AG09309 (cell line): ENCODE data around the gene ALG14.
"Not testable (repeated sequence)": the region's sequence is repeated elsewhere in the genome, so short reads cannot be mapped to it uniquely, and the experiment has no call there.

Experiments
- DNase-seq: peaks from one replicate; pipeline ENCODE4 v3.0.0-alpha.2; 2010; ENCODE audit warnings: low read depth
- H3K4me3 ChIP-seq: 2 replicates; pipeline ENCODE4 v1.5.1; 2011; ENCODE audit warnings: mild to moderate bottlenecking, low read depth, low read length, moderate library complexity; ENCODE audit not compliant: control insufficient read depth
- TF ChIP-seq, protein P1 (sequence below): IDR thresholded peaks from 2 replicates; pipeline ENCODE4 v1.5.1; 2011; ENCODE audit warnings: mild to moderate bottlenecking, low read depth, low read length, inconsistent platforms; ENCODE audit not compliant: insufficient read depth, control insufficient read depth; ENCODE audit errors: missing control alignments

Gene ALG14

DNA sequence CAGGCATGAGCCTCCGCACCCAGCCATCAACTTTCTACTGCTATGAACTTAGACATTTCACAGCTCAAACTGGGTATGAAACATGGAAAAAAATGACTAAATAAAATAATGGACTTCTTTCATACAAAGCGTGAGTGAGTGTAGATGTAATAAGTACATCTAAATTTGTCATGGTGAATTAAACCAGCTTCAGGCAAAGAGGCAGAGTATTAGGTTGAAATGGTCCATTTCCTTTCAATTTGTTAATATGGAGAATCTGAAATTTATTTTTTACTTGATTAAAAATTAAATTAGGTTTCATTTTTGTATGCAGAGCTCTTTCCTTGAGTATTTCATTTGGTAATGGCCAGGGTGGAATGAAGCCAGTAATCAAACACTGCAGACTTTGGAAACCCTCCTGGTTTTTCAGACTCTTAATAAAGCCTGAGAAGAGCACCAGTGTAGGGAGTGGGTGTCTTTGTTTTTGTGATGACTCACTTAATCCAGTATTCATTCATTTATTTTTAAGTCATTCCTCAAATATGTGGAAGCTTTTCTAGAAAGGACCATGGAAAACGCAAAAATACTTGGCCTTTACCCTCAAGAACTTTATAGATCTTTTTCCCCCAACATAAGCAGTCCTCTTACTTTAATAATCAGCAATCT lies 49.2 kb downstream of the ALG14 start:
- H3K4me3 ChIP-seq = no peak overlapping the region
- peak; percentile 84 for DNase-seq

DNA sequence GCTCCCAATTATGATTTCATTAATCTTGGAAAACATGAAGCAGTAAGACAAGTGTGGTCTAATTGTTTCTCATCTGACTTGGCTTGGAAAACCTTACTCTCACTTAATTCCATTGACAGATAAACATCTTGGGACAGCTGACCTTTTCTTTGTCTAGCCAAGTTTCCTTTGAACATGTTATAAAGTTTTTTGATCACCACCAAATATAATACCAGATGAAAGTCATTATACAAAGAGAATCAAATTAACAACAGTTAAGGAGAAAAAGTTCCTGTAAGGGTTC lies 50.2 kb downstream of the ALG14 start:
- TF ChIP-seq, protein P1, sequence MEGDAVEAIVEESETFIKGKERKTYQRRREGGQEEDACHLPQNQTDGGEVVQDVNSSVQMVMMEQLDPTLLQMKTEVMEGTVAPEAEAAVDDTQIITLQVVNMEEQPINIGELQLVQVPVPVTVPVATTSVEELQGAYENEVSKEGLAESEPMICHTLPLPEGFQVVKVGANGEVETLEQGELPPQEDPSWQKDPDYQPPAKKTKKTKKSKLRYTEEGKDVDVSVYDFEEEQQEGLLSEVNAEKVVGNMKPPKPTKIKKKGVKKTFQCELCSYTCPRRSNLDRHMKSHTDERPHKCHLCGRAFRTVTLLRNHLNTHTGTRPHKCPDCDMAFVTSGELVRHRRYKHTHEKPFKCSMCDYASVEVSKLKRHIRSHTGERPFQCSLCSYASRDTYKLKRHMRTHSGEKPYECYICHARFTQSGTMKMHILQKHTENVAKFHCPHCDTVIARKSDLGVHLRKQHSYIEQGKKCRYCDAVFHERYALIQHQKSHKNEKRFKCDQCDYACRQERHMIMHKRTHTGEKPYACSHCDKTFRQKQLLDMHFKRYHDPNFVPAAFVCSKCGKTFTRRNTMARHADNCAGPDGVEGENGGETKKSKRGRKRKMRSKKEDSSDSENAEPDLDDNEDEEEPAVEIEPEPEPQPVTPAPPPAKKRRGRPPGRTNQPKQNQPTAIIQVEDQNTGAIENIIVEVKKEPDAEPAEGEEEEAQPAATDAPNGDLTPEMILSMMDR = no peak
- H3K4me3 ChIP-seq = no peak overlapping the region
- DNase-seq = no peak

More for the DNA sequence above, 49.2 kb downstream of the ALG14 start:
- TF ChIP-seq, protein P1 = no peak

DNA sequence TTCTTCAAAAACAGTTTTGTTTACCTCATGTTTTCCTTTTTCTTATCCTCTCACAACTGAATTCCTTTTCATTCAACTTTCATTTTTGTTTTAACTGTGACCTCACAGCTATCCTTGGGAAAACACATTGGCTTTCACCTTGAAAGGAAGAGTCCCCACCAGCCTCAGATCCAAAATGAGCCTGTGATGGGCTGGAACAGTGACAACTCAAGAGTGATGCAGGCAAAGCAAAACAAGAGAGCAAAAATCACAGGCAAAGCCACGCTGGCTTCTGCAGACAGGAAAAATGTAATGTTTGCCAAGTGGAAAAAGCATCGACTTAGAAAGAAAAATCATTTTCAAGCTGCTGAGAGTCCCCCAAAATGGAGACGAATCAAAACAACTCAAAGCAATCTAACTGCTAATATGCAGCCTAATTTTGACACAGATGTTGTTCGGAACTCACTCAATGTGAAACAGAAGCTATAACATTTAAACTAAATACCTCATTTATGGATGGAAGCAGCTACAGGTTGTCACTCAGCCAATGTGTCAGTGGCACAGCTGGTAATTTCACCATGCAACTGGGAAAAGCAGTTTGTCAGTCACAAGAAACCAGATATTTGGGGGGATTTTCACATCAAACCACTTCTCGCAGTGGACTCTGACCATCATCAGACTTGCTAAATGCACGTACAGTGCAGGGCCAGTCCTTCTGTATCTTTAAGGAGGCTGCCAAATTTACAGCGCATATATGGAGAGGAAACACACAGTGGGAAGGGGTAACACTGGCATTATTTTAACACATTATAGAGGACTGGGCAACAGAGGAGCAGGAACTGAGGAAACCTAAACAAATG lies 50.7 kb downstream of the ALG14 start:
- peak overlapping the region; percentile 11 for H3K4me3 ChIP-seq
- TF ChIP-seq, protein P1 = no peak
- DNase-seq = no peak

DNA sequence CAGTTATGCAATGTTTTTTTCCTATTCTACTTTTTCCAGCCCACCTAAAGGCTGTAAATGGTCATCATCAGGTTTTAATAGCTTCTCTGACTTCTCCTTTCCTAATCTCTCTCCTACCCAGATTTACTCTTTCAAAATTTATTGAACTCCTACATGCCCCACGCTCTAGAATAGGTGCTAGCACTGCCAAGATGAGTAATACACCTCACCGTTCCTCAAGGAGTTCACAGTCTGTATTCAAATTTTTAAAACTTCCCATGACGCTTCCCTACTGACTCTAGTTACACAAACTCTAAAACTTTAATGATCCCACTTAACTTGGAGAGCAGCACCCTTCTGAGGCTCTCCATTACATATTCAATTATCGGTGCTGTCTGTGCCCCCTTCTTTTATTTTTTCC lies 51.6 kb downstream of the ALG14 start:
- TF ChIP-seq, protein P1 = no peak
- no peak for DNase-seq
- H3K4me3 ChIP-seq = no peak overlapping the region

DNA sequence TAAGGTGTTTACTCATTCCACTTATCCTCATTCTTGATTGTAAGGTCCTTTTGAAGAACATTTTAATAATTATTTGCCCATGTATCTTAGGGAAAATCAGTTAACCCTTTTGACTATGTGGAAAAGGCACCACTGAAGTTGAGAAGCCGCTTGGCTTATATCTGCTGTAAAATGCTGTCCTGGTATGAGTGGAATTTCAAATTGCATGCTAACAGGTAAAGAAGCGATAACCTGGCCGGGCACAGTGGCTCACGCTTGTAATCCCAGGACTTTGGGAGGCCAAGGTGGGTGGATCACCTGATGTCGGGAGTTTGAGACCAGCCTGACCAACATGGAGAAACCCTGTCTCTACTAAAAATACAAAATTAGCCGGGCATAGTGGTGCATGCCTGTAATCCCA lies 53.3 kb downstream of the ALG14 start:
- not testable (repeated sequence) for H3K4me3 ChIP-seq, DNase-seq

DNA sequence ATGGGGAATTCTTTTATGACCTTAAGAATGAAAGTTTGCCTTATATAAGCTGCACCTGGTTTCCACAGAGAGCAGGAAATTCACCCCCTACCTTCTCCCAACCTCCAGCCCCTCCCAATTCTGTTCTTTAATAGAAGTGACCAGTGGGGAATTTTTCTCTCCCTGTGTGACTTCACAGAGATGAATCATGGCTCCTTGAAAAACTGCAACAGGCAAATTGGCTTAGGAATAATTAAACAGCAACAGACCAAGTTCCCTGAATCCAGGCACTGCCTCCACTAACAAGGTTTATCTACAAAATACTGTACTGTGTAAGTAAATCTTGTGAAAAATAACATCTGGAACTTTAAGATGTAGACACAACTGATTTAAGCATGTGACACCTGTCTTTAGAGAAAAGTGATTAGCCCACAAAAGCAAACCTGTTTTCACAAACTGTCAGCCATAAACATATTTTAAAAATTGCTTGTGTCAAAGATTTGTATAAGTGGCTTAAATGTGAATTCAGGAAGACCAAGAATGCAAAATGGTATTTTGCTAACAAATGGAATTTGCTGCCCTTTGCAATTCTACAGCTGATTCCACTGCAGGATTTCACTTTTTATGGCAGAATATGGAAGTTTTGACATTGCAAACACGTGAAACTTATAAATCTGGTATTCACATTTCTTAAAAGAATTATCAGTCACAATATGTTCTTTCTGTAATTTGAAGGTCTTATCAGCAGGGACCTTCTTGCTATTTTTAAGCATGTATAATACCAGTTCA lies 54.0 kb downstream of the ALG14 start:
- TF ChIP-seq, protein P1 = no peak
- no peak for DNase-seq
- no peak overlapping the region for H3K4me3 ChIP-seq

DNA sequence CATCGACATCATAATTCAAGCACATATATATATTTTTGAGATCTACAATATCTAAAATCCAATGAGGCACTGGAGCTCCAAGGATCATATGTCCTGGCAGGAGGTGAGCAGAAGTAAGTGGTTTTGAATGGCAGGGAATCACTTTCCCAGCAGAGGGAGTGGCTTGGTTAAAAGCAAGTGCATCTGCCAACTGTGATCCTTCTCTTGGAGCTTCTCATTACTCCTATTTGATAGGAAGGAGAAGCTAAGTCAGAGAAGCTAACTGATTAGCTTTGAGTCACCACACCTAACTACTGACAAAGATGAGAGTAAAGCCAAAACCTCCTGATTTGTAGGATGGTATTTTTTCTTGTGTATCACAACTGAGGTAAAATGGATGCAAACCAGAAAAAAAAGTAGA lies 55.0 kb downstream of the ALG14 start:
- TF ChIP-seq, protein P1 = no peak
- no peak overlapping the region for H3K4me3 ChIP-seq
- DNase-seq = no peak
